GM19463 (cell line): ENCODE results near the gene LRRK2.

ENCODE experiments used
- ATAC-seq: cut with Tn5 transposase; IDR thresholded peaks from one replicate; pipeline ENCODE4 v1.9.1; 2021; ENCODE audit warnings: mild to moderate bottlenecking, moderate library complexity; ENCODE audit not compliant: unreplicated experiment

The LRRK2 gene

DNA sequence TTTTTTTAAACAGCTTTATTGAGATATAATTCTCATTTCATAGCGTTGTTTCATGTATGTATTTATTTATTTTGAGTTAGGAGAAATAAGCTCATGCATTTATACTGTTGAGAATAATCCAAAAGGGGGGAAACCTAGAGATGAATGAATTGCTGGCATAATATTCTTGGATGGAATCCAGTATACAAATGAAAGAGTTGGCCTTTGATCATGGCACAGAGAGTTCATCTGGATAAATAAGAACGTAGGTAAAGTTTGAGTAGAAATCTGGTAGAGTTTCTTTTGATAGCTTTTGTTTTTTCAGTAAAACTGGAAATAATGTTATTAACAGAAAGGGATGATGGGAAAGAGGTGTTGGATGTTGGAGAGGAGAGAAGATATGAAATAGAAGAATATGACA, 166.2 kb downstream of the LRRK2 start:
- no peak for ATAC-seq

DNA sequence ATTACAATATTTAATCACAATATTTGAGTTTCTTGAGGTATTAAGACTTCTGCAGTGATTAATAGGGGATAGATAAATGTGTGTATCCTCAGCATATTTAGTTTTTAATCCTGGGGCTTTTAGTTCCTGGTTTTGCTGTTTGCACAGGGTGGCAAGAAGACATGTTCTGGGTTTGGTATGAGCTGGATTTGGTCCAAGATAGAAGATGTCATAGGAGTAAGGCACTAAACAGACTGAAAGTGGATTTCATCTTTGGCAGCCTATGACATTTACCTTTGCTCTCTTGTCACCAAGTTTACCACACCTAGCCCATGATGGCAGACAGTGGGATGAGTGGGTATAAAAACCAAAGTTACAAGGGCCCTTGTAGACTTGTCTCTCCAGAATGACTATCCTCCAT, 168.2 kb downstream of the LRRK2 start:
- no peak for ATAC-seq

DNA sequence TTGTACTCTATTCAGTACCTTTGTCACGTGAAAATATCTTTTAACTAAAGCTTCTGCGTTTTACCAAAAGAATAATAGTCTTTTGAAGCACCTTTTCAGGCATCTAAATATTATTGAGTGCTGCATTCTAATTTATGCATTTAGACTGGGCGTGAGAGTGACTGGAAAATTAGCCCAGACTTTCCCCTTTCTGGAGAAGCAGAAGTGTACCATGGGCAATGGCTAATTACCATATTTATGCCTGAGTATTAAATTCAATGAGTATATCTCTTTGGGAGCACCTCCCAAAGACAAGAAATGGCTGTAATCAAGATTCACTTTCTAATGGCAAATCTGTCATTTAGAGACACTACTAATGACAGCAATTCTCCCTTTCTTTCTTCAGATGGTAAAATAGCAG, 174.9 kb downstream of the LRRK2 start:
- ATAC-seq = no peak

DNA sequence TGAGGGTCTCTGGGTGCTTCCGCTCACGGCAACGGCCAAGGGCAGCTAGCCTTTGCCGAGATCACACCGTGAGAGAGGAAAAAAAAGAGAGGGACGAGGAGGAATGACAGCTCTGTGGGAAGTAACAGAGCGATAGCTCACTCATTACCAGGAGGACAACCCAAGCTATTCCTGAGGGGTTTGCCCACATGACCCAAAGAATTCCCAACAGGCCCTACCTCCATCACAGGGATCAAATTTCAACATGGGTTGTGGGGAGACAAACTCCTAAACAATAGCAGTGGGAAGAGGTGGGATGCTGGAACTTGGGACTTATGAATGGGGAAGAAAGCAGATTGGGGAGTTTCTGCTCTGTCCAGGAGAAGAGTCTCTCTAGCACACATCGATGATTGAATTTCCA, 180.6 kb downstream of the LRRK2 start:
- no peak for ATAC-seq
